Liver (tissue), 9 donors: ENCODE data around the gene CACHD1. TPM values are rescaled to one million over a fixed set of nuclear protein-coding genes. Genes with fewer than 3 reads are reported as not detected.

Source experiments
- DNase-seq: peaks from one replicate; pipeline ENCODE4 v3.0.0-alpha.2; 2017; ENCODE audit warnings: low spot score
- H3K27ac ChIP-seq, 2 donors: one replicate each; pipeline ENCODE4 v1.7.0; 2013; ENCODE audit warnings: inconsistent platforms in 2 of 2, low read length in 2 of 2, control low read depth in 1 of 2, low read depth in 1 of 2, mild to moderate bottlenecking in 1 of 2
- H3K27me3 ChIP-seq, 4 donors: one replicate each; pipeline versions ENCODE4 v1.6.1 to v1.7.0; 2013; ENCODE audit warnings: low read length in 3 of 4, inconsistent platforms in 1 of 4, mild to moderate bottlenecking in 1 of 4, moderate library complexity in 1 of 4; ENCODE audit not compliant: control insufficient read depth in 4 of 4, insufficient read depth in 4 of 4
- H3K36me3 ChIP-seq, 4 donors: one replicate each; pipeline versions ENCODE4 v1.6.1 to v1.7.0; 2013; ENCODE audit warnings: low read length in 3 of 4, mild to moderate bottlenecking in 3 of 4, low read depth in 1 of 4, moderate library complexity in 1 of 4; ENCODE audit not compliant: control insufficient read depth in 4 of 4, insufficient read depth in 3 of 4
- H3K4me1 ChIP-seq, 4 donors: one replicate each; pipeline versions ENCODE4 v1.6.1 to v1.7.0; 2013; ENCODE audit warnings: low read length in 3 of 4, mild to moderate bottlenecking in 3 of 4, moderate library complexity in 1 of 4; ENCODE audit not compliant: control insufficient read depth in 4 of 4, insufficient read depth in 4 of 4
- H3K4me3 ChIP-seq, 3 donors: one replicate each; pipeline versions ENCODE4 v1.6.1 to v1.7.0; 2013; ENCODE audit warnings: low read length in 3 of 3, control low read depth in 1 of 3, low read depth in 1 of 3, mild to moderate bottlenecking in 1 of 3
- H3K9ac ChIP-seq, 2 donors: one replicate each; pipeline ENCODE4 v1.7.0; 2013; ENCODE audit warnings: low read length in 2 of 2, mild to moderate bottlenecking in 2 of 2, moderate library complexity in 2 of 2, control low read depth in 1 of 2, low read depth in 1 of 2
- H3K9me3 ChIP-seq, 4 donors: one replicate each; pipeline versions ENCODE4 v1.6.1 to v1.7.0; 2013; ENCODE audit warnings: low read length in 3 of 4; ENCODE audit not compliant: control insufficient read depth in 4 of 4
- EGR1 ChIP-seq, 2 donors: IDR thresholded peaks; 2 replicates each; pipeline ENCODE4 v1.6.1; 2016 to 2018; ENCODE audit warnings: antibody characterized with exemption in 2 of 2, low read depth in 2 of 2
- FOXA1 ChIP-seq: IDR thresholded peaks from 2 replicates; pipeline ENCODE4 v1.6.1; 2016; ENCODE audit warnings: antibody characterized with exemption
- FOXA2 ChIP-seq: IDR thresholded peaks from 2 replicates; pipeline ENCODE4 v1.6.1; 2016; ENCODE audit warnings: antibody characterized with exemption
- GABPA ChIP-seq, 2 donors: IDR thresholded peaks in 1 of 2; conservative IDR thresholded peaks in 1 of 2; 2 replicates each; pipeline ENCODE4 v1.6.1; 2016; ENCODE audit warnings: antibody characterized with exemption in 2 of 2, mild to moderate bottlenecking in 1 of 2, moderate library complexity in 1 of 2
- HNF4A ChIP-seq, 2 donors: conservative IDR thresholded peaks; 2 replicates each; pipeline ENCODE4 v1.6.1; 2016; ENCODE audit warnings: antibody characterized with exemption in 2 of 2, mild to moderate bottlenecking in 2 of 2
- HNF4G ChIP-seq: IDR thresholded peaks from 2 replicates; pipeline ENCODE4 v1.6.1; 2016; ENCODE audit warnings: antibody characterized with exemption
- JUND ChIP-seq, 2 donors: IDR thresholded peaks; 2 replicates each; pipeline ENCODE4 v1.6.1; 2016; ENCODE audit warnings: antibody characterized with exemption in 2 of 2
- NR2F2 ChIP-seq: IDR thresholded peaks from 2 replicates; pipeline ENCODE4 v1.6.1; 2016; ENCODE audit warnings: antibody characterized with exemption
- RAD21 ChIP-seq, 2 donors: IDR thresholded peaks; 2 replicates each; pipeline ENCODE4 v1.6.1; 2016; ENCODE audit warnings: antibody characterized with exemption in 2 of 2, mild to moderate bottlenecking in 2 of 2
- RXRA ChIP-seq, 2 donors: IDR thresholded peaks; 2 replicates each; pipeline ENCODE4 v1.6.1; 2017 to 2018; ENCODE audit warnings: antibody characterized with exemption in 2 of 2, mild to moderate bottlenecking in 1 of 2
- SP1 ChIP-seq: IDR thresholded peaks from 2 replicates; pipeline ENCODE4 v1.6.1; 2018; ENCODE audit warnings: antibody characterized with exemption, mild to moderate bottlenecking
- TAF1 ChIP-seq: conservative IDR thresholded peaks from 2 replicates; pipeline ENCODE4 v1.6.1; 2016; ENCODE audit warnings: antibody characterized with exemption, mild to moderate bottlenecking
- YY1 ChIP-seq: IDR thresholded peaks from 2 replicates; pipeline ENCODE4 v1.6.1; 2016; ENCODE audit warnings: antibody characterized with exemption, mild to moderate bottlenecking
- WGBS: extraction: QIAGEN DNeasy Blood & Tissue Kit; methylation state at CpG from one replicate; pipeline ENCODE4 v1.1.7; 2013; 5-methylcytosine and 5-hydroxymethylcytosine counted together
- polyA plus RNA-seq, 2 donors: library from polyadenylated mRNA; stranded (reverse) in 1 of 2; unstranded in 1 of 2; fragments of 200-250 nt in 1 of 2; fragments of >200 nt in 1 of 2; fragmentation: Nextera tagmentation in 1 of 2; extraction: Ambion mirVana in 1 of 2; gene quantifications; one replicate each; pipeline versions ENCODE4 v1.2.1 to v1.2.3, GENCODE V29; 2013 to 2015
- total RNA-seq, 2 donors: library from RNA; depleted of rRNA; stranded (reverse); fragments of >200 nt; gene quantifications; one replicate each; pipeline ENCODE4 v1.2.3, GENCODE V29; 2014
- TF ChIP-seq, protein P1 (sequence below): IDR thresholded peaks from 2 replicates; pipeline ENCODE4 v1.6.1; 2016; ENCODE audit warnings: antibody characterized with exemption, mild to moderate bottlenecking
- TF ChIP-seq, protein P2 (sequence below): IDR thresholded peaks from 2 replicates; pipeline ENCODE4 v1.6.1; 2016; ENCODE audit warnings: antibody characterized with exemption
- TF ChIP-seq, protein P3 (sequence below): IDR thresholded peaks from 2 replicates; pipeline ENCODE4 v1.6.1; 2016; ENCODE audit warnings: antibody characterized with exemption
- TF ChIP-seq, protein P4 (sequence below): IDR thresholded peaks from 2 replicates; pipeline ENCODE4 v1.6.1; 2016; ENCODE audit warnings: antibody characterized with exemption
- TF ChIP-seq, protein P5 (sequence below): fragments of 150-350 bp; IDR thresholded peaks from 2 replicates; pipeline ENCODE4 v1.5.1; 2017; ENCODE audit warnings: improper control_type of control experiment, low read depth, low read length; ENCODE audit not compliant: missing input control
- donor health status: healthy.
- donor health status: healthy.
- donor health status: healthy.
- donor health status: healthy.
- donor health status: healthy.

CACHD1 gene
- total and polyA plus RNA-seq, 4 donors = 0.68 to 4.2 (median 2.3) TPM

DNA sequence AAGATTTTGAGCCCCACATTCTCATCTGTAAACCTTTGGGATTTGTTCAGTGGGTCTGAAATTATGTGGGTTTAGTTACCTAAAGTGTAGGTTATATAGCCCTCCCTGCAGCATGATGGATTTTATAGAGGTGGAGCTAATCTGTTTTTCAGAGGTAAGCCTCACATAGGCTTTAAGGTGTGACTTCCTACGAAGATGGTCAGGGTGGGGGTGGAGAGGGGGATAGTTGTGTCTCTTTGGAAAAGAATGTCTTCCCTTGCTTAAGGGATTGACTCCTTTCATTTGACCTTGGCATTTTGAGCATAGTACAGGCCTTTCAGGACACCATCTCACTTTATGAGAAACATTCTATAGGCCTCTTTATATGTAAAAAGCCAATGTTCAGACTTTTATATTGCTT, 3.4 kb downstream of the CACHD1 start:
- TF ChIP-seq, protein P1, sequence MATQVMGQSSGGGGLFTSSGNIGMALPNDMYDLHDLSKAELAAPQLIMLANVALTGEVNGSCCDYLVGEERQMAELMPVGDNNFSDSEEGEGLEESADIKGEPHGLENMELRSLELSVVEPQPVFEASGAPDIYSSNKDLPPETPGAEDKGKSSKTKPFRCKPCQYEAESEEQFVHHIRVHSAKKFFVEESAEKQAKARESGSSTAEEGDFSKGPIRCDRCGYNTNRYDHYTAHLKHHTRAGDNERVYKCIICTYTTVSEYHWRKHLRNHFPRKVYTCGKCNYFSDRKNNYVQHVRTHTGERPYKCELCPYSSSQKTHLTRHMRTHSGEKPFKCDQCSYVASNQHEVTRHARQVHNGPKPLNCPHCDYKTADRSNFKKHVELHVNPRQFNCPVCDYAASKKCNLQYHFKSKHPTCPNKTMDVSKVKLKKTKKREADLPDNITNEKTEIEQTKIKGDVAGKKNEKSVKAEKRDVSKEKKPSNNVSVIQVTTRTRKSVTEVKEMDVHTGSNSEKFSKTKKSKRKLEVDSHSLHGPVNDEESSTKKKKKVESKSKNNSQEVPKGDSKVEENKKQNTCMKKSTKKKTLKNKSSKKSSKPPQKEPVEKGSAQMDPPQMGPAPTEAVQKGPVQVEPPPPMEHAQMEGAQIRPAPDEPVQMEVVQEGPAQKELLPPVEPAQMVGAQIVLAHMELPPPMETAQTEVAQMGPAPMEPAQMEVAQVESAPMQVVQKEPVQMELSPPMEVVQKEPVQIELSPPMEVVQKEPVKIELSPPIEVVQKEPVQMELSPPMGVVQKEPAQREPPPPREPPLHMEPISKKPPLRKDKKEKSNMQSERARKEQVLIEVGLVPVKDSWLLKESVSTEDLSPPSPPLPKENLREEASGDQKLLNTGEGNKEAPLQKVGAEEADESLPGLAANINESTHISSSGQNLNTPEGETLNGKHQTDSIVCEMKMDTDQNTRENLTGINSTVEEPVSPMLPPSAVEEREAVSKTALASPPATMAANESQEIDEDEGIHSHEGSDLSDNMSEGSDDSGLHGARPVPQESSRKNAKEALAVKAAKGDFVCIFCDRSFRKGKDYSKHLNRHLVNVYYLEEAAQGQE = no peak
- TF ChIP-seq HNF4A (conservative IDR thresholded peaks at IDR 0.05) (no peak), EGR1 (IDR thresholded peaks at IDR 0.05; ENCODE audit: low read depth in 2 of 2) (no peak), NR2F2 (no peak), YY1 (no peak), RXRA (IDR thresholded peaks at IDR 0.05) (no peak), GABPA (IDR thresholded peaks at IDR 0.05 in 1 of 2, conservative IDR thresholded peaks at IDR 0.05 in 1 of 2) (no peak), FOXA2 (no peak), TAF1 (no peak)
- TF ChIP-seq, protein P2, sequence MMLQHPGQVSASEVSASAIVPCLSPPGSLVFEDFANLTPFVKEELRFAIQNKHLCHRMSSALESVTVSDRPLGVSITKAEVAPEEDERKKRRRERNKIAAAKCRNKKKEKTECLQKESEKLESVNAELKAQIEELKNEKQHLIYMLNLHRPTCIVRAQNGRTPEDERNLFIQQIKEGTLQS = no peak
- H3K4me1 ChIP-seq = peaks cover 4 to 39% (median 26%) of the 10 kb centered on the region in 4 donors

DNA sequence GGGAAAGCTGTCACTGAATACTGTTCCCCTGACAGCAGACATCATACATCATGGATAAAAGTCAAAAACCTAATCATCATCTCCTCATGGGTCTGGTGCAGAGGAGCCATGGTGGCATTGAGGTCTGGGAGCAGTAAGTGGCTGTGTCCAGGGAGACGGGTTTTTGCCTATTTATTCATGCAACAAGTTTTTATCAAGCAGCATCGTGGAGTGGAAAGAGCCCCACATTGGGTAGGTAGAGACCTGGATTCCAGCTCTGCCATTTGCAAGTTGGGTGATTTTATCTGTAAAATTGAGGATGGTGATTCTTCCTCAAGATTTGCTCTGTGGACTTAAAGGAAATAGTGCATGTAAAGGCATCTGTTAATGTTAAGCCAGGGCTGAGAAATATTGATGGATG, 4.2 kb downstream of the CACHD1 start:
- H3K4me3 ChIP-seq = no peak overlapping the region
- TF ChIP-seq RXRA (IDR thresholded peaks at IDR 0.05) (no peak), NR2F2 (no peak), HNF4G (no peak), HNF4A (conservative IDR thresholded peaks at IDR 0.05) (no peak), FOXA2 (no peak), TAF1 (no peak), RAD21 (IDR thresholded peaks at IDR 0.05) (no peak), GABPA (IDR thresholded peaks at IDR 0.05 in 1 of 2, conservative IDR thresholded peaks at IDR 0.05 in 1 of 2) (no peak), SP1 (no peak), FOXA1 (no peak), EGR1 (IDR thresholded peaks at IDR 0.05; ENCODE audit: low read depth in 2 of 2) (no peak), YY1 (no peak), JUND (IDR thresholded peaks at IDR 0.05) (no peak)
- TF ChIP-seq, protein P2 = no peak
- TF ChIP-seq, protein P1 = no peak
- TF ChIP-seq, protein P3, sequence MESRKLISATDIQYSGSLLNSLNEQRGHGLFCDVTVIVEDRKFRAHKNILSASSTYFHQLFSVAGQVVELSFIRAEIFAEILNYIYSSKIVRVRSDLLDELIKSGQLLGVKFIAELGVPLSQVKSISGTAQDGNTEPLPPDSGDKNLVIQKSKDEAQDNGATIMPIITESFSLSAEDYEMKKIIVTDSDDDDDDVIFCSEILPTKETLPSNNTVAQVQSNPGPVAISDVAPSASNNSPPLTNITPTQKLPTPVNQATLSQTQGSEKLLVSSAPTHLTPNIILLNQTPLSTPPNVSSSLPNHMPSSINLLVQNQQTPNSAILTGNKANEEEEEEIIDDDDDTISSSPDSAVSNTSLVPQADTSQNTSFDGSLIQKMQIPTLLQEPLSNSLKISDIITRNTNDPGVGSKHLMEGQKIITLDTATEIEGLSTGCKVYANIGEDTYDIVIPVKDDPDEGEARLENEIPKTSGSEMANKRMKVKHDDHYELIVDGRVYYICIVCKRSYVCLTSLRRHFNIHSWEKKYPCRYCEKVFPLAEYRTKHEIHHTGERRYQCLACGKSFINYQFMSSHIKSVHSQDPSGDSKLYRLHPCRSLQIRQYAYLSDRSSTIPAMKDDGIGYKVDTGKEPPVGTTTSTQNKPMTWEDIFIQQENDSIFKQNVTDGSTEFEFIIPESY = no peak
- TF ChIP-seq, protein P4, sequence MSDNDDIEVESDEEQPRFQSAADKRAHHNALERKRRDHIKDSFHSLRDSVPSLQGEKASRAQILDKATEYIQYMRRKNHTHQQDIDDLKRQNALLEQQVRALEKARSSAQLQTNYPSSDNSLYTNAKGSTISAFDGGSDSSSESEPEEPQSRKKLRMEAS = no peak
- TF ChIP-seq, protein P5, sequence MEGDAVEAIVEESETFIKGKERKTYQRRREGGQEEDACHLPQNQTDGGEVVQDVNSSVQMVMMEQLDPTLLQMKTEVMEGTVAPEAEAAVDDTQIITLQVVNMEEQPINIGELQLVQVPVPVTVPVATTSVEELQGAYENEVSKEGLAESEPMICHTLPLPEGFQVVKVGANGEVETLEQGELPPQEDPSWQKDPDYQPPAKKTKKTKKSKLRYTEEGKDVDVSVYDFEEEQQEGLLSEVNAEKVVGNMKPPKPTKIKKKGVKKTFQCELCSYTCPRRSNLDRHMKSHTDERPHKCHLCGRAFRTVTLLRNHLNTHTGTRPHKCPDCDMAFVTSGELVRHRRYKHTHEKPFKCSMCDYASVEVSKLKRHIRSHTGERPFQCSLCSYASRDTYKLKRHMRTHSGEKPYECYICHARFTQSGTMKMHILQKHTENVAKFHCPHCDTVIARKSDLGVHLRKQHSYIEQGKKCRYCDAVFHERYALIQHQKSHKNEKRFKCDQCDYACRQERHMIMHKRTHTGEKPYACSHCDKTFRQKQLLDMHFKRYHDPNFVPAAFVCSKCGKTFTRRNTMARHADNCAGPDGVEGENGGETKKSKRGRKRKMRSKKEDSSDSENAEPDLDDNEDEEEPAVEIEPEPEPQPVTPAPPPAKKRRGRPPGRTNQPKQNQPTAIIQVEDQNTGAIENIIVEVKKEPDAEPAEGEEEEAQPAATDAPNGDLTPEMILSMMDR = no peak
- H3K9me3 ChIP-seq = no peaks in the 10 kb centered on the region
- H3K9ac ChIP-seq = no peak overlapping the region
- H3K36me3 ChIP-seq = no peaks in the 10 kb centered on the region
- WGBS = 94% methylated on average over 2 of the region's 2 CpGs
- H3K4me1 ChIP-seq = peaks cover 5 to 46% (median 33%) of the 10 kb centered on the region in 4 donors
- no peaks in the 10 kb centered on the region for H3K27me3 ChIP-seq
- no peak overlapping the region for H3K27ac ChIP-seq
- no peak for DNase-seq

More for the DNA sequence above, 3.4 kb downstream of the CACHD1 start:
- DNase-seq = no peak
- no peaks in the 10 kb centered on the region for H3K27me3 ChIP-seq
- H3K27ac ChIP-seq = no peak overlapping the region
- H3K9ac ChIP-seq = no peak overlapping the region
- H3K4me3 ChIP-seq = no peak overlapping the region
- H3K9me3 ChIP-seq = no peaks in the 10 kb centered on the region
- 94% methylated on average over 1 of the region's 1 CpG for WGBS
- H3K36me3 ChIP-seq = no peaks in the 10 kb centered on the region
